ENCODE data around the gene EWSR1. TPM values are rescaled to one million over a fixed set of nuclear protein-coding genes. Genes with fewer than 3 reads are reported as not detected.

Gene EWSR1
- polyA plus RNA-seq, 1 donor from 2014 or later: 277 TPM

GRCh38 chr22:29251265-29251664 is 16.8 kb upstream of the EWSR1 start:
- Histone ChIP-seq H2AFZ (ENCODE audit: low read depth, low read length) (no peak overlapping the region), H3K27me3 (ENCODE audit: insufficient read depth, low read depth, low read length) (no peaks in the 10 kb centered on the region), H4K20me1 (ENCODE audit: insufficient read depth) (no peaks in the 10 kb centered on the region), H3K27ac (ENCODE audit: low read length) (no peak overlapping the region), H3F3A (ENCODE audit: insufficient read depth, low read length, poor library complexity, severe bottlenecking) (no peaks in the 10 kb centered on the region), H3K79me2 (replicated peaks; ENCODE audit: insufficient read depth, low read length) (no peaks in the 10 kb centered on the region), H3K4me3 (ENCODE audit: low read length) (no peak overlapping the region), H3K9me3 (ENCODE audit: low read length) (no peaks in the 10 kb centered on the region), H3K9ac (ENCODE audit: low read length) (no peak overlapping the region), H3K36me3 (ENCODE audit: insufficient read depth, low read length) (no peaks in the 10 kb centered on the region), H3K9me2 (ENCODE audit: insufficient read depth, low read length) (no peaks in the 10 kb centered on the region), H3K4me2 (ENCODE audit: low read length) (no peak overlapping the region)
- TF ChIP-seq EP300 (conservative IDR thresholded peaks at IDR 0.05; ENCODE audit: poor library complexity, severe bottlenecking) (no peak), EZH2 (IDR thresholded peaks at IDR 0.05; ENCODE audit: borderline replicate concordance, insufficient read depth, low read length, poor library complexity, severe bottlenecking) (no peak), CTCF (IDR thresholded peaks at IDR 0.05; ENCODE audit: poor library complexity, severe bottlenecking) (no peak), RAD21 (conservative IDR thresholded peaks at IDR 0.05) (no peak), REST (IDR thresholded peaks at IDR 0.05; ENCODE audit: borderline replicate concordance) (no peak), MXI1 (conservative IDR thresholded peaks at IDR 0.05; ENCODE audit: poor library complexity, severe bottlenecking) (no peak), SMC3 (conservative IDR thresholded peaks at IDR 0.05; ENCODE audit: poor library complexity) (no peak), POLR2AphosphoS5 (IDR thresholded peaks at IDR 0.05) (no peak), TAF1 (IDR thresholded peaks at IDR 0.05; ENCODE audit: low read depth) (no peak)

GRCh38 chr22:29251981-29252911 is 15.8 kb upstream of the EWSR1 start:
- Histone ChIP-seq H3K4me2 (ENCODE audit: low read length) (no peak overlapping the region), H3K9me2 (ENCODE audit: insufficient read depth, low read length) (no peaks in the 10 kb centered on the region), H3K4me3 (ENCODE audit: low read length) (no peak overlapping the region), H3K9ac (ENCODE audit: low read length) (no peak overlapping the region), H3K27me3 (ENCODE audit: insufficient read depth, low read depth, low read length) (no peaks in the 10 kb centered on the region), H3K36me3 (ENCODE audit: insufficient read depth, low read length) (no peaks in the 10 kb centered on the region), H4K20me1 (ENCODE audit: insufficient read depth) (no peaks in the 10 kb centered on the region), H3K27ac (ENCODE audit: low read length) (no peak overlapping the region), H3K79me2 (replicated peaks; ENCODE audit: insufficient read depth, low read length) (no peaks in the 10 kb centered on the region), H3F3A (ENCODE audit: insufficient read depth, low read length, poor library complexity, severe bottlenecking) (no peaks in the 10 kb centered on the region), H3K9me3 (ENCODE audit: low read length) (no peaks in the 10 kb centered on the region), H2AFZ (ENCODE audit: low read depth, low read length) (no peak overlapping the region)
- TF ChIP-seq RAD21 (conservative IDR thresholded peaks at IDR 0.05) (no peak), TAF1 (IDR thresholded peaks at IDR 0.05; ENCODE audit: low read depth) (no peak), EP300 (conservative IDR thresholded peaks at IDR 0.05; ENCODE audit: poor library complexity, severe bottlenecking) (no peak), CTCF (IDR thresholded peaks at IDR 0.05; ENCODE audit: poor library complexity, severe bottlenecking) (no peak), MXI1 (conservative IDR thresholded peaks at IDR 0.05; ENCODE audit: poor library complexity, severe bottlenecking) (no peak), REST (IDR thresholded peaks at IDR 0.05; ENCODE audit: borderline replicate concordance) (no peak), POLR2AphosphoS5 (IDR thresholded peaks at IDR 0.05) (no peak), SMC3 (conservative IDR thresholded peaks at IDR 0.05; ENCODE audit: poor library complexity) (no peak)

All from neural cell (in vitro differentiated cells).